Daoy (cell line): ENCODE measurements around the gene HNRNPUL1. TPM values are rescaled to one million over a fixed set of nuclear protein-coding genes. Genes with fewer than 3 reads are reported as not detected.

Source experiments
- DNase-seq: peaks from one replicate; pipeline ENCODE4 v3.0.0-alpha.2; 2015; ENCODE audit warnings: low read depth
- total RNA-seq: library from RNA; depleted of rRNA; stranded (reverse); fragments of >200 nt; shearing (Covaris generic); gene quantifications from 2 replicates; pipeline ENCODE4 v1.2.3, GENCODE V29; 2014; rRNA removed

The HNRNPUL1 gene
- total RNA-seq, 1 experiment from 2014 or later, result 148 TPM

DNA sequence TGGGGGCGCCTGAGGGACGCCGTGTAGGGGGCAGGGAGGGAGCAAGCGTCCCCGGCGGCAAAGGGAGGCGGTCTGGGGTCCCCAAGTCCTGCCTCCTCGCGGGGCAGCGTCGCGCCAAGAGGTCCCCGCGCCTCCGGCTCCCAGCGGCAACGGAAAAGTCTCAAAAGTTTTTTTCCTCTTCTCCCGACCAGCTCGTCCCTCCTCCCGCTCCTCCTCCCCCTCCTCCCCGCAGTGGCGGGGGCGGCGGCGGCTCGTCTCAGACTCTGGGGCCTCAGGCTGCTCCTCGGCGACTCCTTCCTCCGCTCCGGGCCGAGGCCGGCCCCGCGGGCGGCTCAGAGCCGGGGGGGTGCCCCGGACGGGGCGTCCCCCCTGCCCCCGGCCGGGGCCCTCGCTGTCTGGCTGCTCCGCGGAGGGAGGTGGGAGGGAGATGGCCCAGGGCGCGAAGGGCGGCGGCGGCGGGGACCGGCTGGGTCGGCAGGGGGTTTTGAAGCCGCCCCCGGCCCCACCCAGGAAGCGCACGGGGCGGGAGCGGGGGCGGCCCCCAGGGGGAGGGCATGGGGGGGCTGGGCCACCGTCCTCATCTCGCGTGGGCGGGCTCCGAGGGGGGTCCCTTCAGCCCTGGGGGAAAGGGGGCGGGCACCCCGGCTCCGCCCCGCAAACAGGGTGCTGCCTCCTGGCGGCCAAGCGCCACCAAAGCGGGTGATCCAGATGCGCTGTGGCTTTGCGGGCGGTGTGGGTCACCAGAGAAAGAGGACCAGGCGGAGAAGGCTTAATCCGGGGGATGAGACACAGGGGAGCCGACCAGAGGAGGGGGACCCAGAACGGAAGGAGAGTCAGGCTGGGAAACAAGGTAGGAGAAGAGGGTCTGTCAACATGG lies 89.5 kb downstream of the HNRNPUL1 start, which contains the start of gene TGFB1:
Gene TGFB1, minus strand, starts transcription at position 457 of the 877 bp plus-strand sequence. CDS start 878 bp downstream, outside the sequence.
- peak; percentile 90 for DNase-seq

- no peak for DNase-seq
Observed at GRCh38 chr19:41354343-41354953, 90.3 kb downstream of the HNRNPUL1 start.

- no peak for DNase-seq
Observed at GRCh38 chr19:41355035-41355434, 90.9 kb downstream of the HNRNPUL1 start.

GRCh38 chr19:41355802-41356201 lies 91.6 kb downstream of the HNRNPUL1 start:
- no peak for DNase-seq

GRCh38 chr19:41356984-41357739 lies 93.0 kb downstream of the HNRNPUL1 start:
- no peak for DNase-seq

Other genes starting within 250 kb of the HNRNPUL1 start
- not detected in 2 replicates for gene CYP2A13, start 175.9 kb upstream of the HNRNPUL1 start, total RNA-seq
- gene CYP2F1, start 149.9 kb upstream of the HNRNPUL1 start, total RNA-seq, result not detected in 2 replicates
- 0.77 and 5.0 TPM in 2 replicates for gene CYP2S1, start 71.2 kb upstream of the HNRNPUL1 start, total RNA-seq
- 170 and 174 TPM in 2 replicates for gene AXL, start 45.1 kb upstream of the HNRNPUL1 start, total RNA-seq
- gene CCDC97, start 45.8 kb downstream of the HNRNPUL1 start, total RNA-seq, result 16.0 and 16.9 TPM in 2 replicates
- gene TGFB1, start 89.5 kb downstream of the HNRNPUL1 start, total RNA-seq, result 9.1 and 35.6 TPM in 2 replicates
- gene B9D2, start 99.8 kb downstream of the HNRNPUL1 start, total RNA-seq, result 4.9 and 14.8 TPM in 2 replicates
- gene TMEM91, start 112.2 kb downstream of the HNRNPUL1 start, total RNA-seq, result 1.6 and 1.7 TPM in 2 replicates
- 74.3 and 90.0 TPM in 2 replicates for gene EXOSC5, start 133.0 kb downstream of the HNRNPUL1 start, total RNA-seq
- 37.2 and 41.4 TPM in 2 replicates for gene BCKDHA, start 133.4 kb downstream of the HNRNPUL1 start, total RNA-seq
- 0.06 TPM in 1 of 2 replicates, not detected in the other for gene B3GNT8, start 163.0 kb downstream of the HNRNPUL1 start, total RNA-seq
- 71.5 and 99.0 TPM in 2 replicates for gene DMAC2, start 175.5 kb downstream of the HNRNPUL1 start, total RNA-seq
- not detected in 2 replicates for gene ERICH4, start 178.8 kb downstream of the HNRNPUL1 start, total RNA-seq